Measurements from ENCODE around the gene IL24. TPM values are rescaled to one million over a fixed set of nuclear protein-coding genes. Genes with fewer than 3 reads are reported as not detected.

IL24 gene
- total RNA-seq, 2 experiments from 2014 or later = 1.3 to 2.2 TPM

DNA sequence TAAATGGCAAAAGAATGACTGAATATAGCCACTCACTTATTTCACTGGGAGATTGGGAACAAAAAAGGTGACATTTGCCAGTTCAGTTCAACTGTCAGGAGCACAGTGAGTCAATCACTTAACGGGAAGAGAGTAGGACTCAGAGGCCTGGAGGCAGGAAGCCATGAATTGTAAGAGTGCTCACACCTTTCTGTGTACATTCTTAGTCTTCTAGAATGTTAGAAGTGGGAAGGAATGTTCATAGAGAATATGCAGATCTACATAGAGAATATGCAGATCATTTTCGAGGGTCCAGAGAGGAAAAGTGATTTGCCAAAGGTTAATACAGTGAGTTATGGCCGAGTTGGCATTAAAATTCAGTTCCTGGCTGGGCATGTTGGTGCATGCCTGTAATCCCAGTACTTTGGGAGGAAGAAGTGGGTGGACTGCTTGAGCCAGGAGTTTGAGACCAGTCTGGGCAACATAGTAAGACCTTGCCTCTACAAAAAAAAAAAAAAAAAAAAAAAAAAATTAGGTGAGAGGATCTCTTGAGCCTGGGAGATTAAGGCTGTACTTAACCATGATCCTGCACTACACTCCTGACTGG is 23.5 kb upstream of the IL24 start:
- ChIA-PET POLR2A (no interaction called here), CTCF (no interaction called here)

DNA sequence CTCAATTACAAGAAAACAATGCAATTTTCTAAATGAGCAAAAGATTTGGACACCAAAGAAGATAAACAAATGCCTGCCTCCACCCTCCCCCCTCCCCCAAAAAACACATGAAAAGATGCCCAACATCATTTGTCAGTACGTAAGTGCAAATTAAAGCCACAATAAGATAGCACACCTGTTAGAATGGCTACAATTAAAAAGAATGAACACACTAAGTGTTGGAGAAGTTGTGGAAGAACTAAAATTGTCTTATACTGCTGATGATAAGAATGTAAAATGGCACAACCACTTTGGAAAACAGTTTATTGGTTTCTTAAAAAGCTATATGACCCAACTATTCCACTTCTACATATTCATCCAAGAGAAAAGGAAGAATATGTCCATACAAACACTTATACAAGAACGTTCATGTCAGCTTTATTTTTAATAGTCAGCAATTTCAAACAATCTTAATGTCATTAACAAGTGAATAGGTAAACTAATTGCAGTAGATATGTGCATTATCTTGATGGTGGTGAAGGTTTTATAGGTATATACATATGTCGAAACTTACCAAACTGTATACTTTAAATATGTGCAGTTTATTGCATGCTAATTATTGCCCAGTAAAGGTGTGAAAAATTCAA is 21.4 kb upstream of the IL24 start:
- ChIA-PET CTCF (no interaction called here), POLR2A (no interaction called here)

DNA sequence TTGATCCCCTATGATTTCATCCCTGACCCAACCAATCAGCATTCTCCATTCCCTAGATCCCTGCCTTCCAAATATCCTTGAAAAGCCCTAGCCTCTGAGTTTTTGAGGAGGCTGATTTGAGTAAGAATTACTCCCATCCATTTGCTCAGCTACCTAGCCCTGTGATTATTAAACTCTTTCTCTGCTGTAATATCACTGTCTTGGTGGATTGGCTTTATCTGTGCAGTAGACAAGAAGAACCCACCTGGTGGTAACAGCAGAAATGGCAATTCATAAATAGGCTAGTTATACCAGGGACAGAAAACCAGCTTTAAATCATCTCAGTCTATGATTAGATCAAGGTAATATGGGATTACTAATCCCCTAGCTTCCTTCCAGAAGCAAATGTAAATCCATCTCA is 18.8 kb upstream of the IL24 start:
- ChIA-PET POLR2A (no interaction called here), CTCF (interaction anchor here (1.5 kb wide), 1 partner anchor 13 kb away, joined by 7 read pairs; the partner anchor contains the start of gene IL20)

DNA sequence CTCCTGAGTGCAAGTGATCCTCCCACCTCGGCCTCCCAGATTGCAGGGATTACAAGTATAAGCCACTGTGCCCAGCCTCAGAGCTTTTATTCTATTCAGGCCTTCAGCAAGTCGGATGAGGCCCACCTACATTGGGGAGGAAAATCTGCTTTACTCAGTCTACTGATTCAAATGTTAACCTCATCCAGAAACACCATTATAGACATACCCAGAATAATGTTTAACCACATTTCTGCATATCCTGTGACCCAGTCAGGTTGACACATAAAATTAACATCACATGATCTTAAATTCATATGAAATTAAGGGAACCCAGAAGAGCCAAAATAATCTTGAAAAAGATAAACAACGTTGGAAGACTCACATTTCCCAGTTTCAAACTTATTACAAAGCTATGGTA is 16.9 kb upstream of the IL24 start:
- POLR2A ChIA-PET = no interaction called here
- CTCF ChIA-PET = interaction anchor here (0.7 kb wide), 1 partner anchor 72 kb away, joined by 3 read pairs; no protein-coding TSS in a partner anchor

DNA sequence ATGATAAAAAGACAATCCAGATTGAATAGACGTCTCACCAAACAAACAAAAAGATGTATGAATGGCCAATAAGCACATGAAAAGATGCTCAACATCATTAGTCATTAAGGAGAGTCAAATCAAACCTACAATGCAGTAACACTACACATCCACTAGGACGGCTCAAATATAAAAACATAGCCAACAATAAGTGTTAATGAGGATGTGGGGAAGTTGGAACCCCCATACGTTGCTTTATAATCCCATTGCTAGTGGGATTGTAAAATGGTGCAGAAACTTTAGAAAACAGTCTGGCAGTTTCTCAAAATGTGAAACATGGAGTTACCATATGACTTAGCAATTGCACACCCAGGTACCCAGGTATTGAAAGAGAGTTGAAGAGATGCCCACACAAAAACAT is 14.7 kb upstream of the IL24 start:
- ChIA-PET POLR2A (no interaction called here), CTCF (no interaction called here)

DNA sequence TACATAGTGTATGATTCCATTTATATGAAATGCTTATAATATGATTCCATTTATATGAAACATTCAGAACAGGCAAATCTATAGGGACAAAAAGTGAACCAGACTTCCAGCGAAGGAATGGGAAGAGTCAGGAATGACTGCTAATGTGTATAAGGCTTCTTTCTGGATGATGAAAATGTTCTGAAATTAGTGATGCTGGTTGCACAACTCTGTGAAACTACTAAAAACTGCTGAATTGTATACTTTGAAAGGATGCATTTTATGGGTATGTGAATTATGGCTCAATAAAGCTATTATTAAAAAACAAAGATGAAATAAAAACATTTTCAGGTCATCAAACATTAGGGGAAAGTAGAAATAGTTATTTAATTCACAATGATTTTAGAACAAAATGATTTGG is 14.1 kb upstream of the IL24 start:
- POLR2A ChIA-PET = no interaction called here
- CTCF ChIA-PET = interaction anchor here (1.0 to 2.0 kb wide), 2 partner anchors 29 to 31 kb away, joined by 3 to 6 read pairs; no protein-coding TSS in a partner anchor

DNA sequence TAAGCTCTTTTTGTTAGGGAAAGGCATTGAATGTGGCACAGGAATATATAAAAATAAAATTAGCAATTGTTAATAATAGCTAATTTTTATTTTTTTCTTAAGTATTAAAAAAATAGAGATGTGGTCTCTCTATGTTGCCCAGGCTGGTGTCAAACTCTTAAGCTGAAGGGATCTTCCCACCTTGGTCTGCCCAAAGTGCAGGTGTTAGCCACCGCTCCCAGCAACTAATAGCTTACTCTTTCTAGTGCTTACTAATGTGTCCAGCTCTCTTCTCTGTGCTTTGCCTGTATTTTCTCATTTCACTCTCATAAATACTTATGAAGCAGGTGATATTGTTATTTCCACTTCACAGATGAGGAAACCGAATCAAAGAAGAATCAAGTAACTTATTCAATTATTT is 13.4 kb upstream of the IL24 start:
- CTCF ChIA-PET = interaction anchor here (0.8 to 2.0 kb wide), 3 partner anchors 10 to 30 kb away, joined by 3 to 6 read pairs (median 3); no protein-coding TSS in a partner anchor
- POLR2A ChIA-PET = no interaction called here

DNA sequence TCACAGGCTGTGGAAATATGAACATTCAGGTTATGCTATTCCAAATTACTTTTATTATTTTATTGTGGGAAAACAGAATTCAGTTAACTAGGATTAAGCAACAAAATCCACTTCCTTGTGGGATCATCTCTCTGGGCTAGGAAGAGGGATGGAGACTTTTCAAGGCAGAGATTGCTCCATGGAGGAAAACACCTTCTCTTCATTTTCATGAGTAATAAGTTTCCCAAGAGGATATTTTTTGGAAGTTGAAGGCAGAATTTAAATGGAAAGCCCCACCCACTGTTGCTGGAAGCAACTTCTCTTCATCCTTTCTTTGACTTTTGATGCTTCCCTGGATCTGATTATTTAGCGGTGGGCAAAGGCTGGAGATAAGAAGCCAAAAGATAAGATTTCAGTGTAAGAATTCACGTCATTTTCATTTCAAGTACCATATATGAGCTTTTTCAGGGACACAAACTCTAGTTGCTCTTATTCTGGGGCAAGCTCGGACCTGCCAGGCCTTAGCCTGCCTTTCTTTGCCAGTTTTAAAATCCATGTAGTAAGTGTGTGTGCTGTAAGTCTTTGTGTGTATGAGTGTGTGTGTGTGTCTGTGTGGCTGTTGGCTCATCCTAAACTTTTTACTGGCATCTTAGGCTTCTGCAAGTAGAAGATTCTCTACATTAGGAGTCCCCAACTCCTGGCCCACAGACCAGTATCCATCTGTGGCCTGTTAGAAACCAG is 11.7 kb upstream of the IL24 start:
- ChIA-PET CTCF (interaction anchor here (0.9 to 2.0 kb wide), 2 partner anchors 27 to 28 kb away, joined by 3 to 6 read pairs; no protein-coding TSS in a partner anchor), POLR2A (no interaction called here)

DNA sequence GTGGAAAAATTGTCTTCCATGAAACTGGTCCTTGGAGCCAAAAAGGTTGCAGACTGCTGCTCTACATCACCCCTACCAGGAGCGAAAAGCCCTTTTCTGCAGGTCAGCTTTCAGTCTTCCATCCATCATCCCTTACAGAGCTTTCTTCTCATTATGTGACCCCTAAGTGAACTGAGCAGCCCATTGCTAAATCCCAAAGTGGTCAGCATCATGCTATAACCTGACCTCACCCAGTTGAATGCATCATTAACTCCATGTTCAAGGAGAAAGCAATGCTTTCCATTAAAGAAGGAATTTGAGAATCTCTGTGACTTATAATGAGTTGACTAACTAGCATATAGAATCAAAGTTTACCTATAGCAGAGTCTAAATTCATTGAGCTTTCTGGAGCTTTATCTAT is 10.4 kb upstream of the IL24 start:
- CTCF ChIA-PET = interaction anchor here (0.7 kb wide), 1 partner anchor 49 kb away, joined by 3 read pairs; no protein-coding TSS in a partner anchor
- POLR2A ChIA-PET = no interaction called here

DNA sequence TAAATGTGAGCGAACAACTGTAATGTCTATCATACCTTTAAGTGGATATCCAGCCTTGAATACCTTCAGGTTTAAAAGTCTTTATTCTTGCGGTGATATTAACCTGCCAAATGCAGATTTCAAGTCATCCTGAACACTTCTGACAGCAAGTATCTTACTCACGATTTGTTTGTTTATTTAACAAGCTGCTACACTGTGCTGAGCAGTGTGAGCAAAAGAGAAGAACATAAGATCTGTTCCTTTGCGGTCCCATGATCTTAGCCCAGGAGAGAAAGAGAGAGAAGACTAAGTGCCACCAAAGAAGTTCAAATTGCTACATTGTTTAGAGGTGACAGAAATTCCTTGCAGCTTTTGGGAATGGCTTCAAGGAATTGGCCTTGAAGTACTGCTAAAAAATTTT is 9.5 kb upstream of the IL24 start:
- ChIA-PET POLR2A (no interaction called here), CTCF (interaction anchor here (0.6 to 1.0 kb wide), 2 partner anchors 106 to 162 kb away, joined by 3 to 4 read pairs; no protein-coding TSS in a partner anchor)

DNA sequence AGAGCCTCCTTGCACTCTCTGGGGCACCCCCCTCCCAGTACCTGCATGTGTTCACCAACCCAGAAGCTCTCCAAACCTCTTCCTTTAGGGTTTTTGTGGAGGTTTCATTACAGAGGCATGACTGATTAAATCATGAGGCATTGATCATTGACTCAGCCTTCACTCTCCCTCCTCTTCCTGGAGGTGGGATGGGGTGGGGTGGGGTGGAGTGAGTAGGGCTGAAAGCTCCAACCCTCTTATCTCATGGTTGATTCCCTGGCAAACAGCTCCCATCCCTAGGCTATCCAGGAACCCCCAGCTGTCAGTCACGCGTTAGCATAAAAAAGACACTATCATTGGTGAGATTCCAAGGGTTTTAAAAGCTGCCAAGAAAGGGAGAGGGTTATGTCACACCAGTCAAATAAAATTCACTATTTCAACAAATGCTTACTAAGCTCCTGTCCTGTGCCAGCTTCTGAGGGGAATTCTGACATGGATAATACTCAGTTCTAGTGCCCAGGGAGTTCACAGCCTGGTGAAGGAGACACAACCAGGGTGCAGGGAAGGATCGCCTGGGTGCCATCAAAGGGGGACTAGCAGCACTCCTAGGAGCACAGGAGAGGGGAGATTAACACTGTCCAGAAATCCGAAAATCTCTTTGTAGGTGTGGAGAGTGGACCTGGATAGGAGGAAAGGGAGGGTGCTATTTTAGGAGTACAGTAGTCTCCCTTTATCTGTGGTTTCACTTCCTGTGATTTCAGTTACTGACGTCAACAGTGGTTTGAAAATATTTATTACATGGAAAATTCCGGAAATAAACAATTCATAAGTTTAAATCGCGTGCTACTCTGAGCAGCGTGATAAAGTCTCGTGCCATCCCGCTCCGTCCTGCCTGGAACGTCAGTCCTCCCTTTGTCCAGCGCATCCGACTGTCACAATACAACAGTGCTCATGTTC is 6.8 kb upstream of the IL24 start:
- POLR2A ChIA-PET = no interaction called here

DNA sequence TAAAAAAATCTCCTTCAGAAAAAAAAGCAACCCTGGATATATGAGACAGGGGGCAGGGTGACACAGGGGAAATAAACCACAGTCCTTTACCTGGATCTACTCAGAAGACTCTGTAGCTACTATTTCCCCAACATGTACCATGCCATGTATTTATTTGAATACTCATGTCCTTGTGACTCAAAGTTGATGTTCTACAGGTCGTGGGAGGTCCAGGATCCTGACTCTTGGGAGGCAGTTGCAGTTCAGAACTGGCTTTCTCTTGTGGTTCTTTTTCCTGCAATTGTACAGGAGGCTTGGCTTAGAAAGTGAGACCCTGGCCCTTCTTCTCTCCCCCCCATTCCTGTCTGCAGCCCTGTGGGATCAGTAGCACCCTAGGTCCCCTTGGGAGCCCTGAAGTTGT is 5.8 kb upstream of the IL24 start:
- POLR2A ChIA-PET = no interaction called here
- CTCF ChIA-PET = no interaction called here

More for the DNA sequence above, 6.8 kb upstream of the IL24 start:
- CTCF ChIA-PET = no interaction called here

DNA sequence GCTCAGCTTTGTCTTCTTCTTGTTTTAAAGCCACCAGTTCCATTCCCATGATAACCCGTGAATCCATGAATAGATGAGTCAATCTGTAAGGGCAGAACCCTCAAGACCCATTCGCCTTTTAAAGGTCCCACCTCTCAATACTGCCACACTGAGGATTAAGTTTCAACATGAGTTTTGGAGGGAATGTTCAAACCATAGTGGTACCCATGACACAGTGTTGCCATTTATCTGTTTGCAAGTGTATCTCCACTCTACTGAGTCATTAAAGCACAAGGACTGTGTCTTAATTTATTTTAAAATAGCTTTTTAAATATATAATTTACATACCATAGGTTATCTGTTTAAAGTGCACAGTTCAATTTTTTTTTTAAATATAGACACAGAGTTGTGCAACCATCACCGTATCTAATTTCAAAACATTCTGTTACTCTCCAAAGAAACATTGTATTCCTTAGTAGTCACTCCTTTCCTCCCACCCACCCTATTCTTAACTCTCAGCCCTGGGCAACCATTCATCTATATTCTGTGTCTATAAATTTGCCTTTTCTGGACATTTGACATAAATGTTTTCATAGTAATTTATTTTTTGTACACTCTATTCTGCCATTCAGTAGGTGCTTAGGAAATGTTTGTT is 4.8 kb upstream of the IL24 start:
- ChIA-PET POLR2A (no interaction called here), CTCF (interaction anchor here (1.0 kb wide), 1 partner anchor 41 kb away, joined by 4 read pairs; no protein-coding TSS in a partner anchor)

DNA sequence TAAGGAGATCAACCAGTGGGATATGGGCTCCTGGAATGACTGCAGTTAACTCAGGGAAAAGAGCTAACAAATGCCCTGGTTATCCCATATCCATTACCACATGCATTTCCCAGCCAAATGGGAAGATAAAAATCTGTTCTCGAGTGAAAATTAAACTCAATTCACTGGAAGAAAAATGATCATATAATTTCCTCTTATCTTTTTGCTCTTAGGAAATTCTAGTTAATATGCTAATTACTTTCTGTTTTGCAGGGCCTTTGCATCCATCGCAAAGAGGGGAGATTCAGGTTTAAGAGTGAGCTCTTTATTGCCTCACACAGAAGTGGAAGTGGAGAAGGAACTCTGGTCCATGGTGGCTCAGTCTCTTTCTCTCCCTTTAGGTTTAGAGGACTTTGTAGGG is 3.9 kb upstream of the IL24 start:
- ChIA-PET POLR2A (no interaction called here), CTCF (interaction anchor here (1.0 to 1.6 kb wide), 2 partner anchors 9 to 40 kb away, joined by 3 to 4 read pairs; no protein-coding TSS in a partner anchor)

DNA sequence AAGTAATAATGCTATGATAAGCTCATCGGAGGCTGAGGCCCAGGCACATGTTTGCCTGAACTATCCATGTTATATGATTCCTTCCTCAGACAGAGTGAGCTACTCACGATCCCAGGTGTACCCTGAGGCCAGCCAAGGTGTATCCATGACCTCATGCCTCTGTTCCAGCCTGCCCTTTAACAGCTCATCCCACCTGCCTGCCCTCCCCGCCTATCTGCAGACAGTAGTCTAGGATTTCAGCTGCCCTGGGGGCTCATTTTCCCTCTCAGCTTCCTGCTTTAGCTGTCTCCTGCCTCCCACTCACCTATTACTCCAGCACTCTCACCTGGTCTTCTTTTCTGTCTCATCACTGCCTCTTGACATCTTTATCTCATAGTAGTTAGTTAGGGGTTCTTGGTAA is 1.9 kb upstream of the IL24 start:
- ChIA-PET CTCF (interaction anchor here (0.7 to 1.2 kb wide), 2 partner anchors 10 to 14 kb away, joined by 3 read pairs; no protein-coding TSS in a partner anchor), POLR2A (no interaction called here)

DNA sequence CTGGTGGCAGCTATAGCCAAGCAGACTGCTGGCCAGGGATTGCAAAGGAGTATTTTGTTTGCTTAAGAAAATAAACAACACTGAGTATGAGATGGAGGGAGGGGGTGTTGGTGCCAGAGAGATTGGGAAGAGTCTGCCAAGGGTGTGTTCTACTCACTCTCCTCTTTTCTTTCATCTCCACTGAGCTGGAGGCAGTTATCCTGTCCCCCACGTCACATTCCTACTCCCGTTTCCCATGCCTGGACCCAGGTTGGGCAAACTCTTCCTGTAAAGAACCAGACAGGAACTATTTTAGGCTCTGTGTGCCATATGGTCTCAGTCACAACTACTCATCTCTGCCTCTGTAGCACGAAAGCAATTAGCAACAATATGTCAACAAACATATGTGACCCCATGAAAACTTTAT is 1.4 kb upstream of the IL24 start:
- CTCF ChIA-PET = interaction anchor here (0.7 to 2.2 kb wide), 4 partner anchors 9 to 31 kb away, joined by 3 to 7 read pairs (median 3); partner anchors contain the start of gene IL20
- POLR2A ChIA-PET = no interaction called here

DNA sequence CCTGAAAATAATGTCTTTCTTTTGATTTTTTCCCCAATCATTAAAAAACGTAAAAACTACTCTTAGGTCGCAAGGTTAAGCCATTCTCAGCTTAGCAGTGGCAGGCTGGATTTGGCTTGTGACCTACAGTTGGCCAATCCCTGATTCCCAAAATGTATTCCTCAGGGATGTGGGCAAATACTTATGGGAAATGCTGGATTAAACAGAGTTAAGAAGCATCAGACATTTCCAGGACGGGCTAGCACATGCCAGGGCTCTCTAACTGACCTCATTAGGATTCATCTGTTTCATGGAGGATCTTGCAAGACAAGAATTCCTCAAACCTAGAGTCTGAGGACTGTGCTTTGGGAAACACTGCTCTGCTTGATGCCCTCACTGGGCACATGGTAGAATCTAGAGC is 982 bp upstream of the IL24 start:
- ChIA-PET CTCF (interaction anchor here (1.0 to 2.2 kb wide), 2 partner anchors 15 to 31 kb away, joined by 3 to 7 read pairs; partner anchors contain the start of gene IL20), POLR2A (no interaction called here)

DNA sequence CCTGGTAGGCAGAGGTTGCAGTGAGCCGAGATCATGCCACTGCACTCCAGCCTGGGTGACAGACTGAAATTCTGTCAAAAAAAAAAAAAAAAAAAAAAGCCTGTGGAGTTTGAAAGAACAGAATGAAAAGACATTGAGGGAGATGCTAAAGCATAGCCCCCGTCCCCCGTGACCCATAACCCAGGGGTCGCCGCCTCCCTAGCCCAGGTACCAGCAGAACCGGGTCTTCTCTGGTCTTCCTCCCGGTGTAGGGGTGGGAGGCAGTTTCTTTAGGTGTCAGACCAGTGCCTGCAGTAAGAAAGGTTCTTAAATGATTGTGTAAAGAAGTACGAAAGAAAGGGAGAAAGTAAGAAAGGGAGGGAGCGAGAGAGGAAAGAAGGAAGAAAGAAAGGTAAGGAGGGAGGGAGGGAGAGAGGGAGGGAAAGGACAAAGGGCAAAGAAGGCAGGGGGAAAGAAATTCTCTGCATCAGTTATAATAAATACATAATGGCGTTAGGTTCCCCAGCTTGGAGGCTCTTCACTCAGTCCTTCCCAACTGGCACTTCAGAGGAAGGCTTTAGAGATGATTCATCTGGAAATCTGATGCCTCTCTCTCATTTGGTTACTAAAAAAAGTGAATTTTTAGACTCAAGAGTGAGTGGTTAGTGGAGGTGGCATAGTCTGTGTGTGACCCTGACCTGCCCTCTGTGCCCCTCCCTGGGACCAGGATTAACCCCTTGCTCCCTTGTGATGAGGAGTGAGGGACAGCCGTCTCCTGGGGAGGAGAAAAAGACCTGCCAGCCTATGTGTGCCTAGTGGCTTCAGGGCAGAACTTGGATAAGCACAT is 1.1 kb downstream of the IL24 start:
- ChIA-PET CTCF (no interaction called here), POLR2A (interaction anchor here (1.2 to 1.4 kb wide), 2 partner anchors 11 to 27 kb away, joined by 3 to 7 read pairs; no protein-coding TSS in a partner anchor)

Measured in activated CD8-positive, alpha-beta memory T cell treated with anti-CD3 and anti-CD28 coated beads for 36 hours (primary cell).